ENCODE measurements around the gene RPS19BP1.

DNA sequence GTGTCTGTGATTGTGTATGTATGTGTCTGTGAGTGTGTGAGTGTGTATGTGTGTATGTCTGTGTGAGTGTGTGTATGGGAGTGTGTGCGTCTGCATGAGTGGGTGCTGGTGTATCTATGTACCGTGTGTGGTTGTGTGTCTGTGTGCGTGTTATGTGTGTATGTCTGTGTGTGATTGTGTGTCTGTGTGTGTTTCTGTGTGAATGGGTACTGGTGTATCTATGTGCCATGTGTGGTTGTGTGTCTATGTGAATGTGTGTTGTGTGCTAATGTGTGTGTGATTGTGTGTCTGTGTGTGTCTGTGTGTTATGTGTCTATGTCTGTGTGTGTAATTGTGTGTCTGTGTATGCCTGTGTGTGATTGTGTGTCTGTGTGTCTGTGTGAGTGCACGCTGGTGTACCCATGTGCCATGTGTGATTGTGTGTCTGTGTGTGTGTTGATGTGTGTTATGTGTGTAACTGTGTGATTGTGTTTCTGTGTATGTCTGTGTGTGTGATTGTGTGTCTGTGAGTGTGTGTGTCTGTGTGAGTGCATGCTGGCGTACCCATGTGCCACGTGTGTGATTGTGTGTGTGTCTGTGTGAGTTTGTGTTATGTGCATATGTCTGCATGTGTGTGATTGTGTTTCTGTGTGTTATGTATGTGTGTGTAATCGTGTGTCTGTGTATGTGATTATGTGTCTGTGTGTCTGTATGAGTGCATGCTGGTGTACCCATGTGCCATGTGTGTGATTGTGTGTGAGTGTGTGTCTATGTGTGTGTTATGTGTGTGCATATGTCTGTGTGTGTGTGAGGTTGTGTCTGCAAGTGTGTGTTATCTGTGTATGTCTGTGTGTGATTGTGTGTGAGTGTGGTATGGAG is 31.3 kb upstream of the RPS19BP1 start:
- no peak for TF ChIP-seq POLR2A (IDR thresholded peaks at IDR 0.05; ENCODE audit: low read length)
- TF ChIP-seq GATA1 (IDR thresholded peaks at IDR 0.05; ENCODE audit: low read depth, low read length), result no peak

All from erythroblast (primary cell).